HG02623 (cell line): ENCODE measurements around the gene HDAC8.
A peak's percentile ranks its signal among the peaks of the same experiment; 100 is the strongest.
"Not testable (repeated sequence)": the region's sequence is repeated elsewhere in the genome, so short reads cannot be mapped to it uniquely, and the experiment has no call there.

Experiments used
- ATAC-seq: cut with Tn5 transposase; IDR thresholded peaks from one replicate; pipeline ENCODE4 v1.9.1; 2021; ENCODE audit warnings: moderate library complexity; ENCODE audit not compliant: unreplicated experiment

Gene HDAC8

DNA sequence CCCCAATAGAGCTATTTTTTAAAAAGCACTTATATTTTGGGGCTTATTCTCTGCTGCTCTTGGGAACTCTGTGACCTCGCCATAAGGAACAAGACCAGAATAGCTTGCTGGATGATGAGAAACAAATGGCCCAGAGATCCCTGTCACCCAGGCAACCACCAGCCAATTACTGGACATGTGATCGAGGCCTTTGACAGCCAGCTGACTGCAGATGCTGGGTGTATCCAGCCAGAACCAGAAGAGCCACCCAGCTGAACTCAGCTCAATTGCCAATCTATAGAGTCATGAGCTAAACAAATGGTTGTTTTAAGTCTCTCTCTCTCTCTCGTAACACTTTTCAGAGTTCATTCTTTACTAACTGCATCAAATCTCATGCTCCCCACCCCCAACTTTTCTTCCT lies 242.5 kb downstream of the HDAC8 start:
- no peak for ATAC-seq

DNA sequence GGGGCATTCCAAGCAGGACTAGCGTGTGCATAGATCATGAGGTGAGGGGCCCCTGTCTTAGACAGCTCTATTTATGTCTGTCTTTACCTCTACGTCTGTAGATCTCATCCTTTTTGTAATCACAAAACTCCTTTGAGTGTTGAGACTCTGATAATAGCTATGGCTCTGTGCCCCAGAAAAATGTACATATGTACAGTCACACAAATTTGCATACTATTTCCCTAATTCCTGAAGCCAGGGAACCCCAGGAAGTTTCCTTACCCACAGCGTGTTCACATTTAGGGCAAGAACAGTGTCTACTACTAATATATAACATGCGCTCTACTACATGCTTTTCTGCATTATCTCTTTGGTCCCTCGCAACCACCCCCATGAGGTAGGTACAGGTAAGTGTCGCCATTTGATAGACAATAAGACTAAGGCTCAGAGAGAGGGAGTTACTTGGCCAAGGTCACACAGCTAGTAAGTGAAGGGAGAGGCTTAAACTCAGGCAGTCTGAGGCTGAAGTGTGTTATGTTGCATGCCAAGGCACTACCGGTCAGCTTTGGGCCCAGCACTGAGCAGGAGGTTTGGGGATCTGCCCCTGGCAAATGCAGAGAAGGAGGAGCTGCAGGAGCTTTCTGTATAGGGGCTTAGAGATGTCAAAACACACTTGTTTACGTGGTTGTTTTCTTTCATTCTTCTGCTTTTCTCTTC lies 245.9 kb downstream of the HDAC8 start:
- no peak for ATAC-seq

DNA sequence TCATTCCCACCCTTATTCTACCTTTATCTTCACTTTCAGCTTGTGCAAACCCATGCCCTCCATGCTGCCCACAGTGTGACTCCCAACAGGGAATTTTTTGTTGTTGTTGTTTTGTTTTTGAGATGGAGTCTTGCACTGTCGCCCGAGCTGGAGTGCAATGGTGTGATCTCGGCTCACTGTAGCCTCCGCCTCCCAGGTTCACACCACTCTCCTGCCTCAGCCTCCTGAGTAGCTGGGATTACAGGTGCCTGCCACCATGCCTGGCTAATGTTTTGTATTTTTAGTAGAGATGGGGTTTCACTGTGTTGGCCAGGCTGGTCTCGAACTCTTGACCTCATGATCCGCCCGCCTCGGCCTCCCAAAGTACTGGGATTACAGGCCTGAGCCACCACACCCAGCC lies 253.0 kb downstream of the HDAC8 start:
- not testable (repeated sequence) for ATAC-seq

DNA sequence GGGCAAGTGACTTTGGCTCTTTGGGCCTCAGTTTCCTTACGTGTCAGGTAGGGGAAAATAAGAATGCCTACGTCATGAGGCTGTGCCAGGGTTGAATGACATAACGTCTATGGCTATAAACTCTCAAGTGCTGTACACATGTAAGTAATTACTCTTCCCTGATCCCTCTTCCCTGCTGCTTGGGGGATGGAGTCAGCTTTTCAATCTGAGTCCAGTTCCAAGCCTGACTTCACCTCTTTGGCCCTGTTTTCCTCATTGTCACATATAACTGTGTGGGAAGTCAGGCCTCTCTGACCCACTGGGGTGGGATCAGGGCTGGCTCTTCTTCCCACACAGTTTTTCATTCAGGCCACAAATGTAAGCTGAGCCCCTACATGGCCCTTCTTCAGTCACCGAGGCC lies 255.5 kb downstream of the HDAC8 start:
- no peak for ATAC-seq

DNA sequence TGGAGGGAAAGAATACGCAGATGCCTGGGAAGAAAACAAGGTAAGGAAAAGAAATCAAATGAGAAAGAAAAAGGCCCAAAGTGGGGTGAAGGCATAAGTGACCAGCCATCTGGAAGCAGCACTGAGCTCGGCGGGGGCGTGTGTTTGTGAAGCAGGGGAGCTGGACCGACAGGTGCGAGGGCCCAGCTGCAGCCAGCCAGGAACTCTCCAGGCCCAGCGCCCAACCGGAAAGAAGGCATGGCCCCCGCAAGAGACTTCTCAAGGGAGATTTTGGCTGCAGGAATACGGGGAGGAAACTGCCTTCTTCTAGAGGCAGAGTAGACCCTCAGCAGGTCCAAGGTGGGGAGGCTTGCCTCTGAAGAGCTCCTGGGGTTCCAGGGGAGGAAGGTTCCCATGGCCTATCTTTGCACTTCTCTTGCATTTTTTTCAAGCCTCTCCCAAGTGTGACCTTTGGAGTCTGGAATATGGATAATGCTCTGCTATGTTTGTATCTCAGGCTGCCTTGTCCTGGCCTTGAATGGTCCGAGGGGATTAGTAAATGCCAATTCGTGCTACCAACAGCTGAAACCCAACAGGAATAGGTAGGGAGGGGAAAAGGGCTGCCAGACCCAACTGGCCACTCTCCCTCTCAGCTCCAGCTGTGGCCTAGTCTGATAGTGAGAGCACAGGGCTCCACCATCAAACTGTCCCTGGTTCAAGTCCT lies 256.1 kb downstream of the HDAC8 start:
- ATAC-seq = no peak

DNA sequence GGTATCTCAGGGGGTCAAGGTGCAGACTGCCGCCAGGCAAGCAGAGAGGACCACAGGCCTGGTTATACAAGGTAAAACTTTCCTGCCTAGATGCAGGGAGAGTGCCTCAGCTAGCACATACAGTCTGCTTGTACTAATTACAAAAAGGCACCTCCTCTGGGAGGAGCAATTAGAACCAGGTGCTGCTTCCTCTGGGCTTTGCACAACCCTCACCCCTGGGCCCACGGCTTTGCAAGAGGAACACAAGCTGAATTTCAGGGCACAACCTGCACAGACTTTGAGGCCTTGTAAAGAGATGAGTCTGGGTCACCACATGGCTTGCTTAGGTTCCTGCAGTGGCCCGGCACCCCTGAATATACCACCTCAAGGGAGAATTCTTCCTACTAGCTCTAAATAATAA lies 257.8 kb downstream of the HDAC8 start:
- ATAC-seq = no peak

DNA sequence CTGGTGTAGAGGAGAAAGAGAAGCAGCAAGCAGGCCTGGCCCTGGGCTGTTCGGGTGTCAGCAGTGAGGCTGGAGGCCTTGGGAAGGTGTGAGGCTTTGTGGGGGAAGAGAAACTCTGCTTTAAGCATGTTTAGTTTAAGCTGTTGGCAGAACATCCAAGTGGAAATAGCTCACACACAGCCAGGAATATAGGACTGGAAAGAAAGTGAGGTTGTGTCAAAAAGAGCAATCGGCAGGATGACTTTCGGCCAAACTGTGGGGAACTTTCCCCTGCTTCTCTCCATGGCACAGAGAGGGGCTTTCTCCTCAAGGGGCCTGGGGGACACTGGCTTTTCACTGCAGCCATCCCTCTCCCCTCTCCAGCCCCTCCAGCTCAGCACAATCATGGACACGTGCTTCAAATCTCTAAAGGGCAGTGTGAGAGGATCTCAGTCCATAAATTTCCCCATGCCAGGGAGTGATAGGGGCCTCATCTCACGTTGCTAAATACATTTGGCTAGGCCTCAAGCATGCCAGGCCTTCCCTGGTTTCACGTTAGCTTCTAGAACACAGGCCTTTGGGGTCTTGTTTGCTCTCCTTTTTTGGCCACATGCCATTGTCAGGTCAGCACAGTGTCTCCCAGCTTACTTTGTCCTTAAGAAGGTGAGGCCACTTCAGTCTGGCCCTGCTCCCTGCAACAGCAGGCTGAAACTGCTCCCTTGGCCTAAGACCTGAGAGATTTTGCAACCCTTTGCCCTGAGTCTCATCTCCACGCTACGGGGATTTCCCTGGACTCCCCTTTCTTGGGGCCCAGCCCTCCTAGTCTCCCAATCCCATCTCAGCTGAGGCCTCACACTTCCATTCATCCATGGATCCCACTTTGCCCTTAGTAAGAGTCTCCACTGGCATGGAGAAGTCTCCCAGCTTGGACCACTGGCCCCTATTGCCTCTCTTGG lies 258.7 kb downstream of the HDAC8 start:
- no peak for ATAC-seq

DNA sequence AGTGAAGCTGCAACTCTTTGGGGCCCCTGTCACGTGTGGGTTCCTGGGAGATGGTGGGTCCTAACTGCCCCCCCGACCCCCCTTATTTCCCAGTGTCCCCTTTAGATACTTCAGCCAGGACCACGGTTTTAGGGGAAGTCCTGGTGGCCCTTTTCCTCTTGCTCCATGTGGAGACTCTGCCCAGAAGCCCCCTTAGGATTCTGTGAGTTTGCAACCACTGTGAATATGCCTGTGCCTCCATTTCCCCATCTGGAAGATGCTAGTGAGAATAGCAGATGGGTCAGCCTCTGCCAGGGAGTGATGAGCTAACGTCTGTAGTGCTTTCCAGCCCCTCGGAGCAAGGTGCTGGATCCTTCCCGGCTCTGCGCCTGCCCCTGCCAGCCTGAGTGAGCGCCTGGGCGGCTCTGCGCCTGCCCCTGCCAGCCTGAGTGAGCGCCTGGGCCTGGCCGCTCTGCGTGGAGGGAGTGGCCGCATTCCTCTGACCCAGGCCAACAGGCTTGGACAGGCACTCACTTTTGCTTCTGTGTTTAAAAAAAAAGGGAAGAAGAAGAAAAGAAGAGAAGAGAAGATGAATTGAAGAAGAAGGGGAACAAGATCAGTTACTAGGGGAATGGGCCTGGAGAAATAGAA lies 260.2 kb downstream of the HDAC8 start:
- ATAC-seq = no peak

DNA sequence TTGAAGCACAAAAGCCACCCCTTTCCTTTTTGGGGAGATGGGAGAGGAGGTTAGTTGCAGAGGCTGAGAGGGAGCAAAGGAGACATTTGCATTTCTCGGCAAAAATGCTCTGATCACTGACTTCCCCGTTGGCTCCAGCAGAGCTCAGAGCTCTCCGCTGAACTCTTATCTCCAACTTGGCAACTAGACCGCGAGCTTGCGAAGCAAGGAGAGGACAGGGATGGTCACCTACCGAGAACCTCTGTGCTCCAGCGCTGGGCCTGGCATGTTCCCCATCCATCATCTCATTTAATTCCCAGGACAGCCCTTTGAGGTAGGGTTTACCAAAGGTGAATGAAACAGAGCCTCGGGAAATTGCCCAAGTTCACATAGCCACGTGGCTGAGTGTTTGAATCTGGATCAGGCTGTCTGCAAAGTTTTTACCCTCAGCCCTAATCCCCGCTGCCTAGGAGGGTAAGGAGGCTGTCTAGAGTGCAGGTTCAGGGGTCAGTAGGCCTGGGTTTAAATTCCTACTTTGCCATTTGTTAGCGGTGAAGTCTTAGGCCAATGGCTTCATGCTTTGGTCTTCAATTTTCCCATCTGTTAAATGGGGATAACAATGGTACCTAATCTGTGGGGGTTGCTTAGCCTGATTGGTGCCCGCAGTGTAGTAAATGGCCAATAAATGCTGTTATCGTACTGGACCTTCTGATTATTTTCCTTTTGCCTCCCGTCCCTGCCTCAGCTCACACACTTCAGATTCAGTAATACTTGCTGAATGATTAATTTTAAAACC lies 263.2 kb downstream of the HDAC8 start:
- ATAC-seq = no peak

DNA sequence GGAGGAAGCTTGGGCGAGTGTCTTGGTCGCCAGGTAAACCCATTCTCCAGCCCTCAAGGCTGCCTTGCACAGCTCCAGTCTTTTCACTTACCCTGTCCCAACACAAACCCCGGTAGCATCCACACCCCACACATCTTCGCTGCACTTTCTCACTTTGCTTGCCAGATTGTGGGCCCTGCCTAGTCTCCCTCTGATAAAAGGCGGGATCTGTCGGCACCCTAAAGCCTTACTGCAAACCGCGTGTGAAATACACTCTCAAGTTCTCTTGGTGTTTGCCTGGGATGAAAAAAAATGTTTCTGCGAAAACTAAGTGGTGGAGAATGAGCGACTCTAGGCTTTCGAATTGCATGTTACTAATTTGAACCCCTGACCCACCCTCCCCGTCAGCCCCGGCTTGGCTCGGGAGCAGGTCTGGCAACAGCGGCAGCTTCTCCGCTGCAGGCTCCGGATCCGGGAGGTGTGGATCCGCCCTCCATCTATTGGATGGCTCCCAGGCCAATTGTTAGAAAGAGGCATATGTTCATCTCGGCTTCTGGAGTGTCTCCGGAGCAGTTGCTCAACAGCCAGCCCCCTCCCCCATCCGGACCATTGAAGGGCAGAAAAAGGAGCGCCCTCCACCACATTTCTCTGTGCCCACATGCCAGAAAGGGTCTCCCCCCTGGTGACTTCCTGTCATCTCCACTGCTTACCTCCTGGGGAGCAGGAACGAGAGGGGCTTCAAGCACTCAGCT lies 263.9 kb downstream of the HDAC8 start:
- ATAC-seq = peak; percentile 39

DNA sequence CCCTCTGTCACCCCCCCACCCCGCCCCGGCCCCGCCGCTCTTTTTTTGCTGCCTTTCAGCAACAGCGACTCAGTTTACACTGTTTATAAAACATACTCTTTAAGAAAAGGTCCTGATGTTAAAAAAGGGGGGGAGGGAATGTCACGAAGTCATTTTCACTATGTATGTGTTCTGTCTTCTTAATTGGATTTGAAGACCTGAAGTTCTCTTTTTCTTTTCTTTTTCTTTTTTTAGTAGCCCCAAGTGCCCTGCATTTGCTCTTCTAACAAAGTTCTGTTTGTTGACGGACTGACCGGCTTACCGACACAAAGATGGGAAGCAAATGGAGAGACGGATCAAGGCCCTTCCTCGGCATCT lies 264.5 kb downstream of the HDAC8 start:
- no peak for ATAC-seq

DNA sequence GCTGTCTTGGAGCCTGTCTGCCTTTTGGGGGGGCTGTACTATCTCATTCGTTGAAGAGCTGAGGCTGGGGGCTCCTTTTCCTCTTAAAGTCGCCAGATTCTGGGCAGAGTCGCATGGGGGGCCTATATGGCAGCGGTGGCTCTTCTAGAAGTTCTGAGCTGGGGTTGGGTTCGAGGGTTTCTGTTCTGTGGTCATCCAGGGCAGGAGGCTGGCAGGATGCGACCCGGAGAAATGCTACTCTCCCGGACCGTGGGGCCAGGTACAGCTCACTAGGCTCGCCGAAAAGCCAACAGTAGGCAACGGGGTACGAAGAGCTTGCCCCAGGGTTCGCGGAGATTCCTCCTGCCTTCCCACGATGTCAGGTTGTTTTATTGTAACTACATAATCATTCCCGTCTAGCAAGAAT lies 265.0 kb downstream of the HDAC8 start:
- ATAC-seq = no peak

DNA sequence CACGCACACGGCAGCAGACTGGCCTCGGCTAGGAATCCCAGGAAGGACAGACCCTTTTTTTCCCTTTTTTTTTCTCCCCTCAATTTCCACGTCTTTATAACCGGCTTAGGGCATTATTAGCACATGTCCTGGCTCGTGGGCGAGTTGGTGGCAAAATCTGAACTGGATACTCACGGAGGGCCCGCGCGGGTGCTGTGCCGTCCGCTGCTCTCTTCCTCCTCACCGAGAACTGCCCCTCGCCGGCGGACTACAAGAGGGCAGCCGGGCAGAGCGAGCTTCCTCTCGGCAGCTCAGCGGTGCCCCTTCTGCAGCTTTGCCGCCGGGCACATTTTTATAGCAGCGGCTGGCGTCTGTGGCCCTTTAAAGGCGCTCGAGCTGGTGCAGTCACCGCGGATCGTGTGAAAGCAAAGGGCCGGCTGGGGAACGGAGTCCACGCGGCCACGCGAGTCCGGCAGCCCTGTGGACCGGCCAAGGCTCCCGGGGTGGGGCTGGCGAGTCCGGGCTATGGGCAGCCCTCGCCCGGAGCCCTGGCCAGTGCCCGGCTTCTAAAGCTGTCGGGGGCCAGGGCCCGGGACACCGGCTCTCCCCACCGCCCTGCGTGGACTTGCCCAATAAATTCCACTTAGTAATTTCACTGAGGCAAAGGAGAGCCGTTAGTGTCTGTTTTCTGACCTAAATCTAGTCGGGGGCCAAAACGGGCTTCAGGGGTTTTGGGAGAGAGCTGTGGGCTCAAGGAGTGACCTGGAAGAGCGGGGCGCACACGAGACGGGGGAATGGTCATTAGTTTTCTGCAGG lies 265.6 kb downstream of the HDAC8 start:
- peak; percentile 76 for ATAC-seq

DNA sequence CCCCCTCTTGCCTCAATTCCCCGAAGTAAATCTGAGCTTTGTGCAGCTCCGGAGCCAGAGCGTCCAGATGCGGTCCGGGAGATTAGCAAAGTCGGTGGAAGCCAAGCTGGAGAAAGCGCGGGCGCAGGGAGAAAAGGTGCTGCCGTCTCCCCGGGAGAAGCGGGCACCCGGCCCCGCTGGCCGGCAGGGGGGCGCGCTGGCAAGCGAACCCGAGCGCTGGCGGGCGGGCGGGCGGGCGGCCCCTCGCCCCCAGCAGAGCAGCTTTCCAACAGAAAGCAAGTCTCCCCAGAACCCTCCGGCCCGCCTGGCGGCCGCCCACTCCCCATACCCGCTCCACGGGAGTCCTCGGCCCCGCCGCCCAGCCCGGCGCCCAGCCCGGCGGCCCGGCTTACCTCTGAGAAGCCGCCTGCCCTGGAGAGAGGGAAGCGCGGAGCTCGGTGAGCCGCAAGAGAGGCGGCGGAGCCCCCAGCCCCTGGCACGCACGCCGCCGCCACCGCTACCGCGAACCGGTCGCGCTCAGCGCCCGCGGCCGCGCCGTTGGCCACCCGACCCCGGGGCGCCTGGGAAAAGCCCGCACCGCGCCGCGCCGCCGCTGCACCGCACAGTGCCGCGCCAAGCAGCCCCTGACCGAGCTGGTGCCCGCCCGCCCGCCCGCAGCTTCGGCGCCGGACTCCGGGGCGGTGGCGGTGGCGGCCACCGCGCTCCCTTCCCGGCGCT lies 266.4 kb downstream of the HDAC8 start:
- peak; percentile 20 for ATAC-seq

DNA sequence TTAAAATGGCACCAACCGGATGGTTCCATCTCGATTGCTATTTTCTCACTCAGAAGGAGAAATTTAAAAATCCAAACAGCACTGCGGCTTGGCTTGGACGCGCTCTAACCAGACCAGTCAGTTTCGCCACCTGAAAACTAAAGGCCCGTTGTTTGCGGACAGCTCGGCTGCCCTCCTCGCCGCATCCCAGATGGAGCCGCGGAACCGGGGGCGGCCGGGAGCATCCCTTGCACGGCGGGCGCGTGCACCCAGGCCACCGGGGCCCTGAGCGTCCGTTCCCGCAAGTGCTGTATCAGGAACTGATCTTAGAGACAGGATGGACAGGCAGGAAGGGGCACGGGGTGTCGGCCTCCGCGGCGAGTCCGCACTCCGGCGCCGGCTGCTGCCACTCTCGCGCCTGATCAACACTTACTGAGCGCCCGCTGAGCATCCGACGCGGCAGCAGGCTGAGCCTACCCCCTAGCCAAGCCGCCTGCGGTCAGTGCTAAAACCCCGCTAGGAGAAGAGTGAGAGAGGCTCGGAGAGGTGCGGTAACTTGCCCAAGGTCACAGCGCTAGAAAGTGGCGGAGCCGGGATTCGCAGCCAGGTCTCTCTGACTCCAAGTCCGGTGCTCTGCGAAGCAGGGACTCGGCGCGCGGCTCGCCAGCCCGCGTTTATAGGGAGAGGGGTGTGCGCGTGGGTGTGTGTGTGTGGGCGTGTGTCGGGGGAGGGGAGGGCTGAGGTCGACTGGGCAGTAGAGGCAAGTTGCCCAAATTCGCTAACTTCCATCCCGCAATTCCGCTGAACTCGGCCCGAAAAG lies 267.2 kb downstream of the HDAC8 start, which contains the start of gene CITED1:
CITED1 (minus strand) TSS at position 629 of the 799 bp plus-strand sequence. CDS start 3,045 bp downstream, outside the sequence.
- no peak for ATAC-seq

DNA sequence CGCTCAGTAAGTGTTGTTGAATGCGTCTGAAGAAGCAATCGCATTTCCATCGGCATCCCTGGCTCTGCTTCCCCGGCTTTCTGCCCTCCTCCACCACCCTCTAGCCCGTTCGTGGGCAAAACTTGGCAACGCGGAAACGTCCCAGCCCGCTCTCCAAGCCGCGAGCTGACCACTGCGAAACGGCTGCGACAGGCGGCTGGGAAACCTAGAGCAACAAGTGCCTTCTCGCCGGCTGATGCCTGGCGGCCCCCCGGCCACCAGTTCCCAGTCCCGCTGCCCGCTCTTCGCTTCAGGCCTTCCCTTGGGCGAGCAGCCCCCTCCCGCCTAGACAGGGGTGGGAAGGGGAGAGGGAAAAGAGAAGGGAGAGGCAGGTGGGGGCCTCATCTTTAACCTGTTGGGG lies 267.8 kb downstream of the HDAC8 start:
- ATAC-seq = no peak

DNA sequence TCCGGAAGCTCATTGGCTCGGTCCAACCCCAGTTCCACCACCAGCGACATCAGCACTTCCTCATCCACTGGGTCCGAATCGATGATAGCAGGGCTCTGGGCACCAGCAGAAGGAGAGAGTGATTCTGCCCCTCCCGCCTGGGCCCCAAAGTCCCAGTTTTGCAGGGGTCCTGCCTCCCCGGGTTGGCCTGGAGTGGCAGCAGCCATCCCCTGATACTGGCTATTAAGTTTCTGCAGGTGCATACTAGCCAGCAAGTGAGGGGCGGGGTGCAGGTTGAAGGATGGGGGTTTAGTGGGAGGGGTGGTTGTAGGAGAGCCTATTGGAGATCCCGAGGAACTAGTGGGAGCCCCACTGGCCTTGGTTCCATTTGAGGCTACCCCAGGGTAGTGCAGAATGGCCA lies 270.9 kb downstream of the HDAC8 start:
- no peak for ATAC-seq
